Gastrocnemius medialis (tissue), 4 donors: ENCODE measurements around the gene JMJD1C.

Experiments
- POLR2A ChIP-seq, 2 donors: fragments of 450-650 bp; IDR thresholded peaks; one replicate each; pipeline ENCODE4 v1.6.1; 2017; ENCODE audit warnings: antibody characterized with exemption in 2 of 2, mild to moderate bottlenecking in 2 of 2, moderate library complexity in 2 of 2
- TF ChIP-seq, protein P1 (sequence below), 5 experiments: fragments of 450-650 bp in 3 of 5; fragments of 200-600 bp in 2 of 5; sonication (generic) in 2 of 5; IDR thresholded peaks in 4 of 5; conservative IDR thresholded peaks in 1 of 5; 1 replicate in 4 of 5; 2 replicates in 1 of 5; pipeline ENCODE4 v1.5.1; 2016 to 2019; ENCODE audit warnings: antibody characterized with exemption in 5 of 5, mild to moderate bottlenecking in 3 of 5, moderate library complexity in 3 of 5

DNA sequence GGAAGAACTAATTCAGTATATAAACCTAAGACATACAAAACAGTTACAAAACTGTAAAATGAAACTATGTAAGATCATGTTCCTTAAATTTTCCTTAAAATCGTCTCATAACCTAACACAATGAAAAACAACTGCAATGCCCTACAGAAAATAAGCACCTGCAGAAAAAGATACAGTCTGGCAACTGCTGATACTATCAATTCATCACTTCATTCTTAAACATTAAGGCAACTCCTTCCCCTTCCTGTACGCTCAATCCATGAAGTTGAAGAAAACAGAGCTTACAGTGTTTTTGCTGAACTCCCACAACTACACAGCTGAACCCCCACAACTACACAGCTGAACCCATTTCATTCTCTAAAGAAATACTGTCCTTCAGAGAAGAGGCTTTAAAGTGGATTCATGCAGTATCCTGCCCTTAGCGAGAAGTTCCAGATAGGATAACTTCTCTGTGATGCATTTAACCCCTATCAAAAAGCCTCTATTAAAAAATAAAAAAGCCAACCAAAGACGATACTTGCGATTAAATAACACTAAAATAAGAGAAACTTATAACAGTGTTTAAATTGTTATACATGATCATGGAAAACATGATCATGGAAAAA is 50.0 kb downstream of the JMJD1C start:
- TF ChIP-seq, protein P1, sequence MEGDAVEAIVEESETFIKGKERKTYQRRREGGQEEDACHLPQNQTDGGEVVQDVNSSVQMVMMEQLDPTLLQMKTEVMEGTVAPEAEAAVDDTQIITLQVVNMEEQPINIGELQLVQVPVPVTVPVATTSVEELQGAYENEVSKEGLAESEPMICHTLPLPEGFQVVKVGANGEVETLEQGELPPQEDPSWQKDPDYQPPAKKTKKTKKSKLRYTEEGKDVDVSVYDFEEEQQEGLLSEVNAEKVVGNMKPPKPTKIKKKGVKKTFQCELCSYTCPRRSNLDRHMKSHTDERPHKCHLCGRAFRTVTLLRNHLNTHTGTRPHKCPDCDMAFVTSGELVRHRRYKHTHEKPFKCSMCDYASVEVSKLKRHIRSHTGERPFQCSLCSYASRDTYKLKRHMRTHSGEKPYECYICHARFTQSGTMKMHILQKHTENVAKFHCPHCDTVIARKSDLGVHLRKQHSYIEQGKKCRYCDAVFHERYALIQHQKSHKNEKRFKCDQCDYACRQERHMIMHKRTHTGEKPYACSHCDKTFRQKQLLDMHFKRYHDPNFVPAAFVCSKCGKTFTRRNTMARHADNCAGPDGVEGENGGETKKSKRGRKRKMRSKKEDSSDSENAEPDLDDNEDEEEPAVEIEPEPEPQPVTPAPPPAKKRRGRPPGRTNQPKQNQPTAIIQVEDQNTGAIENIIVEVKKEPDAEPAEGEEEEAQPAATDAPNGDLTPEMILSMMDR (IDR thresholded peaks at IDR 0.05 in 4 of 5, conservative IDR thresholded peaks at IDR 0.05 in 1 of 5): no peak
- TF ChIP-seq POLR2A (IDR thresholded peaks at IDR 0.05): no peak
